Vagina (tissue), 2 donors: ENCODE results near the gene ELAVL2. TPM values are rescaled to one million over a fixed set of nuclear protein-coding genes. Genes with fewer than 3 reads are reported as not detected.
A peak's percentile ranks its signal among the peaks of the same experiment; 100 is the strongest.

Source experiments
- DNase-seq, 2 donors: peaks; one replicate each; pipeline ENCODE4 v3.0.0-alpha.2; 2017; ENCODE audit errors: extremely low spot score in 2 of 2
- H3K27ac ChIP-seq: fragments of 200-600 bp; sonication (generic); one replicate; pipeline ENCODE4 v1.5.1; 2019
- H3K27me3 ChIP-seq: fragments of 200-600 bp; sonication (generic); one replicate; pipeline ENCODE4 v1.5.1; 2019
- H3K36me3 ChIP-seq, 2 donors: fragments of 200-600 bp; sonication (generic); one replicate each; pipeline ENCODE4 v1.5.1; 2017 to 2019
- H3K4me1 ChIP-seq: fragments of 200-600 bp; sonication (generic); one replicate; pipeline ENCODE4 v1.5.1; 2019
- H3K4me3 ChIP-seq, 2 donors: fragments of 200-600 bp; sonication (generic); 1 replicate in 1 of 2; 2 replicates in 1 of 2; pipeline ENCODE4 v1.5.1; 2016 to 2019
- H3K9me3 ChIP-seq: fragments of 200-600 bp; sonication (generic); one replicate; pipeline ENCODE4 v1.5.1; 2019
- CTCF ChIP-seq, 3 experiments: fragments of 450-650 bp in 2 of 3; fragments of 200-600 bp in 1 of 3; sonication (generic) in 1 of 3; IDR thresholded peaks; one replicate each; pipeline ENCODE4 v1.5.1; 2017 to 2019; ENCODE audit warnings: antibody characterized with exemption in 3 of 3, mild to moderate bottlenecking in 2 of 3, moderate library complexity in 2 of 3
- POLR2A ChIP-seq, 2 donors: fragments of 450-650 bp; IDR thresholded peaks; one replicate each; pipeline ENCODE4 v1.6.1; 2017; ENCODE audit warnings: antibody characterized with exemption in 2 of 2, mild to moderate bottlenecking in 2 of 2, moderate library complexity in 2 of 2
- POLR2AphosphoS5 ChIP-seq, 2 donors: sonication (generic); formaldehyde crosslinking; IDR thresholded peaks; one replicate each; pipeline ENCODE4 v1.9.0; 2017; ENCODE audit warnings: antibody characterized with exemption in 2 of 2, mild to moderate bottlenecking in 2 of 2, low read depth in 1 of 2; ENCODE audit not compliant: insufficient read depth in 1 of 2
- intact Hi-C: fragments of 100-400 bp; cut with DNase I; formaldehyde crosslinking; loops from one replicate; pipeline ENCODE4 v1.15.1; 2023
- total RNA-seq: library from RNA; depleted of rRNA; stranded (reverse); fragments of >200 nt; gene quantifications from one replicate; pipeline ENCODE4 v1.2.3, GENCODE V29; 2016

ELAVL2 gene
- total RNA-seq = 2.2 TPM

- DNase-seq = no peak
- no peaks in the 10 kb centered on the region for H3K9me3 ChIP-seq
- intact Hi-C loops = loop anchor here (5.0 kb wide), 1 partner anchor 509 kb away; no protein-coding TSS in a partner anchor
- no peak within 1 kb of the TSS for H3K27ac ChIP-seq
- TF ChIP-seq CTCF (IDR thresholded peaks at IDR 0.05) = no peak
- peak in 1 of 2 donors; percentile 14 for TF ChIP-seq POLR2AphosphoS5 (IDR thresholded peaks at IDR 0.05; ENCODE audit: insufficient read depth in 1 of 2, low read depth in 1 of 2)
- TF ChIP-seq POLR2A (IDR thresholded peaks at IDR 0.05) = no peak
- H3K36me3 ChIP-seq = no peaks in the 10 kb centered on the region
- peak within 1 kb of the TSS; percentile 28 to 36 for H3K4me3 ChIP-seq
- H3K27me3 ChIP-seq = peaks cover 13% of the 10 kb centered on the region
- H3K4me1 ChIP-seq = peaks cover 22% of the 10 kb centered on the region
These were observed at the start of gene ELAVL2 for GRCh38 chr9:23826120-23826629. ELAVL2 (minus strand) TSS chr9:23826240; CDS start chr9:23762234, 64,006 bp downstream.

DNA sequence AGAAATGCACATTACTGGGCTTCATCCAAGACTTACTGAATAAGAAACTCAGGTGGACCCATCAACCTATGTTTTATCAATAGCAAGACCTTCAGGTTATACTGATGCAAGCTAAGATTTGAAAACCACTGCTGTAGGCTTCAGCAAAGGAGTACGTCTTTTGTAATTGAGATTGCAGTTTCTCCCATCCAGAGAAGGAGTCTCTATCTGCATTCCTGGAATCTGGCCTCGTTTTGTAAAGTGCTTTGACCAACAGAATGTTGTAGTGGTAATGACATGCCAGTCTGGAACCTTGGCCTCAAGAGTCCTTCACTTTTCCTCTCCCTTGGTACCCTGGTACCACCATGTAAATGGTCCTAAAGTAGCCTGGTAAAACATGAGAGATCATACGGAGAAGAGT, 32.2 kb upstream of the ELAVL2 start:
- no peaks in the 10 kb centered on the region for H3K36me3 ChIP-seq
- no peak overlapping the region for H3K27ac ChIP-seq
- DNase-seq = no peak
- no peak overlapping the region for H3K4me3 ChIP-seq
- TF ChIP-seq POLR2A (IDR thresholded peaks at IDR 0.05) = no peak
- no peak for TF ChIP-seq POLR2AphosphoS5 (IDR thresholded peaks at IDR 0.05; ENCODE audit: insufficient read depth in 1 of 2, low read depth in 1 of 2)
- no peak for TF ChIP-seq CTCF (IDR thresholded peaks at IDR 0.05)
- intact Hi-C loops = no loop called here
- no peaks in the 10 kb centered on the region for H3K4me1 ChIP-seq
- H3K9me3 ChIP-seq = no peaks in the 10 kb centered on the region
- no peaks in the 10 kb centered on the region for H3K27me3 ChIP-seq

GRCh38 chr9:23855873-23856604, 30.0 kb upstream of the ELAVL2 start:
- Histone ChIP-seq H3K4me1 (peaks cover 5% of the 10 kb centered on the region), H3K27me3 (no peaks in the 10 kb centered on the region), H3K4me3 (no peak overlapping the region), H3K36me3 (no peaks in the 10 kb centered on the region), H3K9me3 (no peaks in the 10 kb centered on the region), H3K27ac (no peak overlapping the region)
- intact Hi-C loops = no loop called here
- DNase-seq = no peak
- TF ChIP-seq CTCF (IDR thresholded peaks at IDR 0.05) (no peak), POLR2A (IDR thresholded peaks at IDR 0.05) (no peak), POLR2AphosphoS5 (IDR thresholded peaks at IDR 0.05; ENCODE audit: insufficient read depth in 1 of 2, low read depth in 1 of 2) (no peak)

DNA sequence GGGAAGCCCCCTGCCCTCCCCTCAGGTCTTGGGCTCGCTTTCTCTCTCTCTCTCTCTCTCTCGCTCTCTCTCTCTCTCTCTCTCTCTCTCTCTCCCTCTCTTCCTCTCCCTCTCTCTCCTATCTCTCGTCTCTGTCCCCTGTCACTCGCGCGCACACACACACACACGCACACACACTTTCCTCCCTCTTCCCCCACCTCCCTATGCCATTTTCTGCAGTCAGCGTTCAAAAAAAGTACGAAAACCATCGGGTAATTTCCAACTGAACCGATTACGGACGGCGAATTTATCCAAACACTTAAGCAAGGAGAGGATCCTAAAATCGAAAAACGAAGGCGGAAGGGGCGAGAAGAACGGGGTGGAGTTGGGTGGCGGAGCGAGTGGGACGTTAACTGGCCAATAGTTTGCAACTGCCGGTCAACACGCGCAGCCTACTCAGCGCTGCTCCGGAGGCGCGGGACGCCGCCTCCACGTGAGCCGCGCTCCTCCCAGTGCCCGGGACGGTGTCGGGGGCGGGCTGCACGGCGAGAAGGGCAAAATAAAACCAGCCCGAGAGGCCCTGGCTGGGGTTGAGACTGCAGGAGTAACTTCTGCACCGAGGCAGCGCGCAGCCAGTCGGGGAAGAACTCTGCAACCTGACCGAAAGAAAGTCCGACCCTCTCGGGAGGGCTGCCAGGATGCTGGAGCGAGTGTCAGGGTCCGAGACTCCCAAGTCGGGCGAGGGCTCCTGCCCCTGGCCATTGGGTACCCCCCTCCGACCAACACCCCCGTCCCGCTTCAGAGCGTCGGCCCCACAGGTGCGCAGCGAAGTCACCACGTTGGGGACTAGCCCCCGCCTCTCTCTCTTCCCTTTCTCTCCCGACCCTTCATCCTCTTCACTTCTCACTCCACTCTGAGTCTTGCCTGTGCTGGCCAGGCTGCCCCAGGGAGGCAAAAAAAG, 24.9 kb upstream of the ELAVL2 start:
- no peak overlapping the region for H3K27ac ChIP-seq
- TF ChIP-seq POLR2AphosphoS5 (IDR thresholded peaks at IDR 0.05; ENCODE audit: insufficient read depth in 1 of 2, low read depth in 1 of 2) (no peak), POLR2A (IDR thresholded peaks at IDR 0.05) (no peak), CTCF (IDR thresholded peaks at IDR 0.05) (no peak)
- intact Hi-C loops = no loop called here
- peaks cover 21% of the 10 kb centered on the region for H3K4me1 ChIP-seq
- H3K27me3 ChIP-seq = no peaks in the 10 kb centered on the region
- DNase-seq = no peak
- H3K36me3 ChIP-seq = no peaks in the 10 kb centered on the region
- H3K4me3 ChIP-seq = peak overlapping the region; percentile 36 to 49
- H3K9me3 ChIP-seq = no peaks in the 10 kb centered on the region
